HepG2 (cell line): ENCODE measurements around the gene CDC27. TPM values are rescaled to one million over a fixed set of nuclear protein-coding genes. Genes with fewer than 3 reads are reported as not detected.

ENCODE experiments used
- CREB1 ChIP-seq, 2 experiments: fragments of 450-650 bp in 1 of 2; IDR thresholded peaks; 2 replicates each; pipeline ENCODE4 v1.6.1; 2016 to 2017; ENCODE audit warnings: control low read depth in 1 of 2, mild to moderate bottlenecking in 1 of 2, missing compliant biosample characterization in 1 of 2, missing genetic modification characterization in 1 of 2
- FOXC1 ChIP-seq: sonication (generic); formaldehyde crosslinking; IDR thresholded peaks from 2 replicates; pipeline ENCODE4 v1.8.0; 2022; ENCODE audit warnings: mild to moderate bottlenecking, missing genetic modification reagents, borderline replicate concordance
- HNRNPL ChIP-seq: fragments of 200-400 bp; formaldehyde crosslinking; IDR thresholded peaks from 2 replicates; pipeline ENCODE4 v1.6.1; 2017; ENCODE audit warnings: mild to moderate bottlenecking, low read depth, low read length
- MIER2 ChIP-seq: IDR thresholded peaks from 2 replicates; pipeline ENCODE4 v1.6.1; 2016; ENCODE audit warnings: missing biosample characterization, missing genetic modification reagents
- NFE2L1 ChIP-seq: sonication (generic); formaldehyde crosslinking; IDR thresholded peaks from 2 replicates; pipeline ENCODE4 v1.4.0; 2020; ENCODE audit warnings: missing genetic modification reagents, mild to moderate bottlenecking, borderline replicate concordance
- PAF1 ChIP-seq: IDR thresholded peaks from 2 replicates; pipeline ENCODE4 v1.6.1; 2016; ENCODE audit warnings: missing genetic modification reagents, missing compliant biosample characterization
- POLR2AphosphoS5 ChIP-seq: IDR thresholded peaks from 2 replicates; pipeline ENCODE4 v1.6.1; 2012; ENCODE audit warnings: low read depth, low read length
- RBAK ChIP-seq: sonication (generic); formaldehyde crosslinking; IDR thresholded peaks from 2 replicates; pipeline ENCODE4 v1.5.1; 2020; ENCODE audit warnings: mild to moderate bottlenecking, missing genetic modification reagents
- REPIN1 ChIP-seq: sonication (generic); formaldehyde crosslinking; IDR thresholded peaks from 2 replicates; pipeline ENCODE4 v1.8.0; 2022; ENCODE audit warnings: missing genetic modification reagents, low read depth, mild to moderate bottlenecking, borderline replicate concordance
- REST ChIP-seq, 2 experiments: IDR thresholded peaks; 2 replicates each; pipeline ENCODE4 v1.6.1; 2011 to 2012; ENCODE audit warnings: low read length in 2 of 2, borderline replicate concordance in 1 of 2, low read depth in 1 of 2, mild to moderate bottlenecking in 1 of 2, moderate library complexity in 1 of 2
- TBP ChIP-seq: sonication (generic); formaldehyde crosslinking; IDR thresholded peaks from 2 replicates; pipeline ENCODE4 v1.5.0; 2020; ENCODE audit warnings: missing genetic modification reagents
- ZBTB34 ChIP-seq: sonication (generic); formaldehyde crosslinking; IDR thresholded peaks from 2 replicates; pipeline ENCODE4 v1.8.0; 2022; ENCODE audit warnings: mild to moderate bottlenecking, missing genetic modification reagents
- ZBTB7B ChIP-seq: sonication (generic); formaldehyde crosslinking; IDR thresholded peaks from 2 replicates; pipeline ENCODE4 v1.4.0; 2020; ENCODE audit warnings: missing genetic modification reagents
- ZNF687 ChIP-seq: sonication (generic); formaldehyde crosslinking; IDR thresholded peaks from 2 replicates; pipeline ENCODE4 v1.5.1; 2020; ENCODE audit warnings: mild to moderate bottlenecking, missing genetic modification reagents, moderate library complexity
- polyA plus RNA-seq, 8 experiments: library from polyadenylated mRNA; depleted of rRNA in 3 of 8; stranded (reverse) in 7 of 8; unstranded in 1 of 8; fragments of >200 nt; fragmentation: Illumina TruSeq in 4 of 8; extraction: Trizol in 4 of 8; gene quantifications; 2 replicates each; pipeline versions ENCODE4 v1.2.1 to v1.2.3, GENCODE V29; 2011 to 2016; ENCODE audit warnings: low read depth in 4 of 8, missing spikeins in 1 of 8, mixed read lengths in 1 of 8; ENCODE audit not compliant: insufficient read depth in 1 of 8
- total RNA-seq, 5 experiments: library from RNA; depleted of rRNA; stranded (reverse); fragments of >200 nt; fragmentation: Illumina TruSeq; extraction: Trizol; gene quantifications; 2 replicates each; pipeline ENCODE4 v1.2.3, GENCODE V29; 2016; ENCODE audit warnings: low read depth in 1 of 5
- TF ChIP-seq, protein P1 (sequence below): sonication (generic); formaldehyde crosslinking; IDR thresholded peaks from 2 replicates; pipeline ENCODE4 v1.5.1; 2020; ENCODE audit warnings: mild to moderate bottlenecking, missing genetic modification reagents, moderate library complexity
- TF ChIP-seq, protein P2 (sequence below): sonication (generic); formaldehyde crosslinking; IDR thresholded peaks from 2 replicates; pipeline ENCODE4 v1.4.0; 2020; ENCODE audit warnings: mild to moderate bottlenecking, missing genetic modification reagents

CDC27 gene
- total and polyA plus RNA-seq, 2 of the 13 experiments (the other 11 are each of a cell fraction or from before 2014, with no cell fraction given) = 80.7 to 102 TPM

DNA sequence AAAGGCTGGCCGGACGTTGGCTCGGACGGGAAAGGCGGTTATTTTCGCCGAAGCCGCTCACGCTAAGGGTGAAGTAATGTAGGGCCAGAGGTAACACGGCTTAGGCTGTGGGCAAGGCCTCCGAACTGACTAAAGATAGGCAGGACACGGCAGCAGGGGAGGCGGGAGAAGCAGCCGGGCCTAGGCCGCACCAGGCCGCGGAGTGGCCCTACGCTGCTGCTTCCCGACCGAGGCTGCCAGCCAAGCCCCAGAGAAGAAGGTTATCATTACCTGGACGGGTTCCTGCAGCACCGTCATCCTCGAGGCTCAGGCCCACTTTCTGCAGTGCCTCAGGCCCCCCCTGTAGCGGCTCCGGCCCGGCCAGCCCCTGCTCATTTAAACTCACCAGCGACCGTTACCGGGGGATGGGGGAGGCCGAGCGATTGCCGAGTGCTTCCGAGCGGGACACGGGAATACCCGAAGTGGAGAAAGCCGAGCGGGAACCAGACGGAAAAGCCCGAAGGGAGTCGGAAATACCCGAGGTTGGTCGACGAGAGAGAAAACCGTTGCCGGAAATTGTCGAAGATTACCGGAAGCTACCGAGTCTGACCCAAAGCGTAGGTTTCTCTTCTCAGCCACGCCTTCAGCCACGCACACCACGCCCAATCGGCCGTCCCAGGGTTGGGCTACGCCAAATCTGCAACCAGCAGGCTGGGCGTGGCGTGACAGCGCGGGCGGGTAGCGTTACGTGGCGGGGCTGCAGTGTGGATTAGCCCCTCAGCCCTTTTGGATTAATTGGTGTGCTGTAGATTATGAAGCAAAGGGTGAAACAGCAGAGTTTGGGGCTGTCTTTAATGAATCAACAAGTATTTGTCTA is at the start of gene CDC27 (continued):
- TF ChIP-seq, protein P1, sequence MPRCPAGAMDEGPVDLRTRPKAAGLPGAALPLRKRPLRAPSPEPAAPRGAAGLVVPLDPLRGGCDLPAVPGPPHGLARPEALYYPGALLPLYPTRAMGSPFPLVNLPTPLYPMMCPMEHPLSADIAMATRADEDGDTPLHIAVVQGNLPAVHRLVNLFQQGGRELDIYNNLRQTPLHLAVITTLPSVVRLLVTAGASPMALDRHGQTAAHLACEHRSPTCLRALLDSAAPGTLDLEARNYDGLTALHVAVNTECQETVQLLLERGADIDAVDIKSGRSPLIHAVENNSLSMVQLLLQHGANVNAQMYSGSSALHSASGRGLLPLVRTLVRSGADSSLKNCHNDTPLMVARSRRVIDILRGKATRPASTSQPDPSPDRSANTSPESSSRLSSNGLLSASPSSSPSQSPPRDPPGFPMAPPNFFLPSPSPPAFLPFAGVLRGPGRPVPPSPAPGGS = peak; percentile 98
- TF ChIP-seq POLR2AphosphoS5 (peak; percentile 76), TBP (CRISPR knock-in tag) (0 out of 2 replicates have a peak, but pooled peaks have one; percentile 55), RBAK (CRISPR knock-in tag) (no peak), FOXC1 (CRISPR knock-in tag) (peak; percentile 97), ZBTB34 (CRISPR knock-in tag) (peak; percentile 51; the same call in 1 of the 2 replicates), PAF1 (peak; percentile 44; the same call in 1 of the 2 replicates), HNRNPL (peak; percentile 79; the same call in 1 of the 2 replicates), REST (IDR thresholded peaks at IDR 0.05; ENCODE audit: borderline replicate concordance in 1 of 2, low read depth in 1 of 2, low read length in 2 of 2) (peak in 1 of 2 experiments; percentile 8; a peak in 1 of 4 replicates), NFE2L1 (CRISPR knock-in tag) (no peak), CREB1 (IDR thresholded peaks at IDR 0.05) (peak; percentile 75), CREB1 (CRISPR knock-in tag; IDR thresholded peaks at IDR 0.05) (peak; percentile 51), MIER2 (CRISPR knock-in tag) (peak; percentile 35; the same call in 1 of the 2 replicates), REPIN1 (CRISPR knock-in tag) (0 out of 2 replicates have a peak, but pooled peaks have one; percentile 88), ZBTB7B (CRISPR knock-in tag) (peak; percentile 59; the same call in 1 of the 2 replicates), ZNF687 (CRISPR knock-in tag) (peak; percentile 99)
- TF ChIP-seq, protein P2, sequence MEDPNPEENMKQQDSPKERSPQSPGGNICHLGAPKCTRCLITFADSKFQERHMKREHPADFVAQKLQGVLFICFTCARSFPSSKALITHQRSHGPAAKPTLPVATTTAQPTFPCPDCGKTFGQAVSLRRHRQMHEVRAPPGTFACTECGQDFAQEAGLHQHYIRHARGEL (CRISPR knock-in tag) = no peak; the same call in none of the 2 replicates
